ENCODE results near the gene DYRK1B.

DYRK1B gene

DNA sequence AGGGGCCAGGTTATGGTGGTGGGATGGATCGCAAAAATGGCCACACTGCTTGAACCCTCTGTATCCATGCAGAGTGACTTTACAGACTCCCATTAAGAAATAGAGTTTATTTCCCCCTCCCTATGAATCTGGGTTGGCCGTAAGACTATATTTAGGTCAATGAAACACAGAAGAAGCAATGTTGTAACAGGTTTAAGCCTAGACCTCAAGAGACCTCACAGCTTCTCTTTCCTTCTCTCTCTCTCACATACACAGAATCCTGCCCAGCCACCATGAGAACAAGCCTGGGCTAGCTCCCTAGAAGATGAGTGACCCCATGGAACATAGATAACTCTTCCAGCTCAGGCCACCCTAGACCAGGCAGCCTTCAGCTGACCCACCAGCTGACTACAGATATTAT lies 33.2 kb upstream of the DYRK1B start:
- in situ Hi-C loops (cut with MboI; ENCODE audit: low sequenced_read_pairs, unreplicated experiment), result no loop called here
- DNase-seq (ENCODE audit: low spot score), result no peak
- TF ChIP-seq, protein P1, sequence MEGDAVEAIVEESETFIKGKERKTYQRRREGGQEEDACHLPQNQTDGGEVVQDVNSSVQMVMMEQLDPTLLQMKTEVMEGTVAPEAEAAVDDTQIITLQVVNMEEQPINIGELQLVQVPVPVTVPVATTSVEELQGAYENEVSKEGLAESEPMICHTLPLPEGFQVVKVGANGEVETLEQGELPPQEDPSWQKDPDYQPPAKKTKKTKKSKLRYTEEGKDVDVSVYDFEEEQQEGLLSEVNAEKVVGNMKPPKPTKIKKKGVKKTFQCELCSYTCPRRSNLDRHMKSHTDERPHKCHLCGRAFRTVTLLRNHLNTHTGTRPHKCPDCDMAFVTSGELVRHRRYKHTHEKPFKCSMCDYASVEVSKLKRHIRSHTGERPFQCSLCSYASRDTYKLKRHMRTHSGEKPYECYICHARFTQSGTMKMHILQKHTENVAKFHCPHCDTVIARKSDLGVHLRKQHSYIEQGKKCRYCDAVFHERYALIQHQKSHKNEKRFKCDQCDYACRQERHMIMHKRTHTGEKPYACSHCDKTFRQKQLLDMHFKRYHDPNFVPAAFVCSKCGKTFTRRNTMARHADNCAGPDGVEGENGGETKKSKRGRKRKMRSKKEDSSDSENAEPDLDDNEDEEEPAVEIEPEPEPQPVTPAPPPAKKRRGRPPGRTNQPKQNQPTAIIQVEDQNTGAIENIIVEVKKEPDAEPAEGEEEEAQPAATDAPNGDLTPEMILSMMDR (IDR thresholded peaks at IDR 0.05; ENCODE audit: borderline replicate concordance, control extremely low read depth, extremely low read depth, insufficient read depth, missing control alignments), result no peak

DNA sequence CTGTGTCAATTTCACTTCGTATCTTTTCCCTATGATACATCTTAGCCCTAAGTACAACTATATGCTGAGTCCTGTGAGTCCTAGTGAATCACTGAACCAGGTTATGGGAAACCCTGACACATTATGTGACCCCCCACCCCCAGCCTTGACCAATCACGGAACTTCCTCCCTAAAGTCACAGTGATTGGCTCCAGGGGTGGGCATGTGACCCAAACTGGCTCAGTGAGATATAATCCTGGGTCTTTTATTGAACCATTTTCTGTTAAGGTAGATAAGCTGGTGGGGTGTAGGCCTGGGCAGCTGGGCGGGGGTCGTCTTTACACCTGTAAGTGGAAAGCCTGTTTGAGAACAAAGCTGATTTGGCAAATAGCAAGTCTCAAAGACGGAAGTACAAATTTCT lies 32.0 kb upstream of the DYRK1B start:
- no peak for DNase-seq (ENCODE audit: low spot score)
- TF ChIP-seq, protein P1 (IDR thresholded peaks at IDR 0.05; ENCODE audit: borderline replicate concordance, control extremely low read depth, extremely low read depth, insufficient read depth, missing control alignments), result no peak
- in situ Hi-C loops (cut with MboI; ENCODE audit: low sequenced_read_pairs, unreplicated experiment), result no loop called here

DNA sequence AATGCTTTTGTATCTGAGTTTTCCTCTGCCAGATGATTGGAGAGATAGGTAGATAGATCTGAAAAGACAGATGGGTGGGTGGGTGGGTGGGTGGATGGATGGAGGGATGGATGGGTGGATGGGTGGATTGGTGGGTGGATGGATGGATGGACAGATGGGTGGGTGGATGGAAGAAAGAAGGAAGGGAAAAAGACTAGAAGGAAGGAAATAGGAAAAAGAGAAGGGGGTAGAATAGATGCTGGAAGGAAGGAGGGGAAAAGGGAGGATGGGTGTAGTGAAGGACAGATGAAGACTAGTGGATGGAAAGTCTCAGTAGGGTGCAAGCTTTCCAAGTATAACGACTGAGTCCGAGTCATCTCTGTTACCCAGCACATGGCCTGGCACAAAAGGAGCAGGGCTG lies 31.2 kb upstream of the DYRK1B start:
- DNase-seq (ENCODE audit: low spot score), result no peak
- TF ChIP-seq, protein P1 (IDR thresholded peaks at IDR 0.05; ENCODE audit: borderline replicate concordance, control extremely low read depth, extremely low read depth, insufficient read depth, missing control alignments), result no peak
- in situ Hi-C loops (cut with MboI; ENCODE audit: low sequenced_read_pairs, unreplicated experiment), result no loop called here

DNA sequence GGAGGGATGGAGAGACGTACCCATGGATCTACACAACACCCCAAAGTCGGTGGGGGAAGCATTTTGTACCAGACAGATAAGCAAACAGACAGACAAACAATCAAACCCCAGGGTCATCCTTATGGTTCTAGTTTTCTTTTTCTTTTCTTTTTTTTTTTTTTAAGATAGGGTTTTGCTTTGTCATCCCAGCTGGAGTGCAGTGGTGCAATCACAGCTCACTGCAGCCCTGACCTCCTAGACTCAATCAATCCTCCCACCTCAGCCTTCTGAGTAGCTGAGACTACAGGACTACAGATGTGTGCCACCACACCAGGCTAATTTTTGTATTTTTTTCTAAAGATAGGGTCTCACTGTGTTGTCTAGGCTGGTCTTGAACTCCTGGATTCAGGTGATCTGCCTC lies 30.2 kb upstream of the DYRK1B start:
- TF ChIP-seq, protein P1 (IDR thresholded peaks at IDR 0.05; ENCODE audit: borderline replicate concordance, control extremely low read depth, extremely low read depth, insufficient read depth, missing control alignments), result no peak
- in situ Hi-C loops (cut with MboI; ENCODE audit: low sequenced_read_pairs, unreplicated experiment), result no loop called here
- no peak for DNase-seq (ENCODE audit: low spot score)

GRCh38 chr19:39858541-39858940 lies 24.6 kb upstream of the DYRK1B start:
- TF ChIP-seq, protein P1 (IDR thresholded peaks at IDR 0.05; ENCODE audit: borderline replicate concordance, control extremely low read depth, extremely low read depth, insufficient read depth, missing control alignments), result no peak
- in situ Hi-C loops (cut with MboI; ENCODE audit: low sequenced_read_pairs, unreplicated experiment), result no loop called here
- no peak for DNase-seq (ENCODE audit: low spot score)

DNA sequence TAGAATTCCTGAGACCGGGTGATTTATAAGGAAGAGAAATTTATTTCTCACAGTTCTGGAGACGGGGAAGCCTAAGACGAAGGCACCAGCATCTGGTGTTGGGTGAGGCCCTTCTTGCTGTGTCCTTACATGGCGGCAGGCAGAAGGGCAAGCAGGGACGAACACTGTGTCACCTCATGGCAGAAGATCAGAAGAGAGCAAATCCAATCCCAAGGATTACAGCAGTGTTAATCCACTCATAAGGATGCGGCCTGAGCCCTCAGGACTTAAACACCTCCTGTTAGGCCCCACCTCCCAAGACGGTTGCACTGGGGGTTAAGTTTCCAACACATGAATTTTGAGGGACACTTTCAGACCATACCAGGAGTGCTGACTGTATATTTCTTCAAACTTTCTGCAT lies 18.9 kb upstream of the DYRK1B start:
- in situ Hi-C loops (cut with MboI; ENCODE audit: low sequenced_read_pairs, unreplicated experiment), result no loop called here
- TF ChIP-seq, protein P1 (IDR thresholded peaks at IDR 0.05; ENCODE audit: borderline replicate concordance, control extremely low read depth, extremely low read depth, insufficient read depth, missing control alignments), result no peak
- no peak for DNase-seq (ENCODE audit: low spot score)

GRCh38 chr19:39850892-39851291 lies 16.9 kb upstream of the DYRK1B start:
- no peak for DNase-seq (ENCODE audit: low spot score)
- in situ Hi-C loops (cut with MboI; ENCODE audit: low sequenced_read_pairs, unreplicated experiment), result no loop called here
- TF ChIP-seq, protein P1 (IDR thresholded peaks at IDR 0.05; ENCODE audit: borderline replicate concordance, control extremely low read depth, extremely low read depth, insufficient read depth, missing control alignments), result no peak
